Endothelial cell of umbilical vein (primary cell): ENCODE results near the gene MISFA. TPM values are rescaled to one million over a fixed set of nuclear protein-coding genes. Genes with fewer than 3 reads are reported as not detected.

Source experiments
- BruUV-seq: library from RNA; stranded (reverse); fragments of 400-500 nt; replicated peaks from 2 replicates; lab custom pipeline; 2021; lab: Mats Ljungman, UMichigan
- CTCF ChIA-PET: fragments of 300-600, 350-600 bp; sonication (Branson Sonifier 250); formaldehyde crosslinking; loops from one replicate; lab custom pipeline; 2021; ENCODE audit warnings: antibody characterized with exemption, inconsistent platforms; lab: Charles Lee
- POLR2A ChIA-PET: fragments of 300-600, 350-600 bp; sonication (Branson Sonifier 250); formaldehyde crosslinking; loops from one replicate; lab custom pipeline; 2021; ENCODE audit warnings: antibody characterized with exemption, inconsistent platforms; lab: Charles Lee
- DNase-seq: peaks from one replicate; pipeline ENCODE4 v3.0.0-alpha.2; 2011; ENCODE audit warnings: low read depth, low spot score
- FAIRE-seq: peaks from 2 replicates; lab custom pipeline; 2011; peaks lifted over from hg19 to GRCh38; lab: Jason Lieb, UNC
- H2AFZ ChIP-seq: 2 replicates; pipeline ENCODE4 v1.6.0; 2012; ENCODE audit warnings: low read depth, low read length, control low read depth, inconsistent platforms
- H3K27ac ChIP-seq: 2 replicates; pipeline ENCODE4 v1.5.1; 2011; ENCODE audit warnings: low read depth, mild to moderate bottlenecking, control low read depth, low read length, moderate library complexity; ENCODE audit not compliant: insufficient read depth
- H3K27me3 ChIP-seq, 2 experiments: 2 replicates each; pipeline versions ENCODE4 v1.6.0 to v1.6.1; 2011; ENCODE audit warnings: low read length in 2 of 2, mixed read lengths in 1 of 2; ENCODE audit not compliant: control insufficient read depth in 2 of 2, insufficient read depth in 2 of 2
- H3K36me3 ChIP-seq, 2 experiments: 2 replicates in 1 of 2; 3 replicates in 1 of 2; pipeline ENCODE4 v1.5.1; 2011; ENCODE audit warnings: low read length in 2 of 2, mild to moderate bottlenecking in 1 of 2, moderate library complexity in 1 of 2; ENCODE audit not compliant: control insufficient read depth in 2 of 2, insufficient read depth in 2 of 2; ENCODE audit errors: extremely low read depth in 1 of 2
- H3K4me1 ChIP-seq: 3 replicates; pipeline ENCODE4 v1.5.1; 2011; ENCODE audit warnings: mild to moderate bottlenecking, low read length; ENCODE audit not compliant: control insufficient read depth, insufficient read depth; ENCODE audit errors: extremely low read depth
- H3K4me2 ChIP-seq: 2 replicates; pipeline ENCODE4 v1.6.1; 2011; ENCODE audit warnings: low read length, control low read depth, mixed read lengths; ENCODE audit not compliant: insufficient read depth
- H3K4me3 ChIP-seq, 3 experiments: fragments of 200-600 bp in 1 of 3; sonication (generic), shearing (Covaris generic) in 1 of 3; replicated peaks in 1 of 3; 2 replicates each; pipeline ENCODE4 v1.5.1; 2011 to 2016; ENCODE audit warnings: control low read depth in 3 of 3, low read length in 3 of 3, mild to moderate bottlenecking in 2 of 3, inconsistent platforms in 1 of 3, low read depth in 1 of 3, moderate library complexity in 1 of 3; ENCODE audit not compliant: insufficient read depth in 1 of 3
- H3K79me2 ChIP-seq: 2 replicates; pipeline ENCODE4 v1.6.0; 2012; ENCODE audit warnings: low read length, inconsistent platforms; ENCODE audit not compliant: control insufficient read depth, insufficient read depth
- H3K9ac ChIP-seq: replicated peaks from 2 replicates; pipeline ENCODE3; 2011; ENCODE audit warnings: low read length, control low read depth; ENCODE audit not compliant: insufficient read depth; ENCODE audit errors: extremely low read depth
- H3K9me1 ChIP-seq: replicated peaks from 3 replicates; pipeline ENCODE4 v1.6.0; 2011; ENCODE audit warnings: mild to moderate bottlenecking, low read length; ENCODE audit not compliant: control insufficient read depth, insufficient read depth; ENCODE audit errors: extremely low read depth
- H3K9me3 ChIP-seq: replicated peaks from 2 replicates; pipeline ENCODE4 v1.5.1; 2012; ENCODE audit warnings: low read length, inconsistent platforms; ENCODE audit not compliant: control insufficient read depth, insufficient read depth
- H4K20me1 ChIP-seq: replicated peaks from 2 replicates; pipeline ENCODE3; 2011; ENCODE audit warnings: mild to moderate bottlenecking, low read length; ENCODE audit not compliant: control insufficient read depth, insufficient read depth; ENCODE audit errors: extremely low read depth
- CTCF ChIP-seq, 2 donors: IDR thresholded peaks; 1 replicate in 1 of 2; 2 replicates in 1 of 2; pipeline ENCODE4 v1.5.1; 2011; ENCODE audit warnings: low read length in 2 of 2, mild to moderate bottlenecking in 2 of 2, moderate library complexity in 2 of 2, control low read depth in 1 of 2, inconsistent platforms in 1 of 2, low read depth in 1 of 2; ENCODE audit not compliant: insufficient read depth in 1 of 2; ENCODE audit errors: extremely low read depth in 1 of 2
- GATA2 ChIP-seq: IDR thresholded peaks from 2 replicates; pipeline ENCODE4 v1.7.0; 2011; ENCODE audit warnings: low read depth, mild to moderate bottlenecking, moderate library complexity, mixed read lengths, low read length; ENCODE audit not compliant: insufficient read length, insufficient read depth
- JUN ChIP-seq: IDR thresholded peaks from 2 replicates; pipeline ENCODE4 v1.6.1; 2011; ENCODE audit warnings: borderline replicate concordance, low read depth; ENCODE audit not compliant: insufficient read length, insufficient read depth
- POLR2AphosphoS5 ChIP-seq: IDR thresholded peaks from 2 replicates; pipeline ENCODE4 v1.6.1; 2012; ENCODE audit warnings: low read depth, mild to moderate bottlenecking, control low read depth, low read length, moderate library complexity; ENCODE audit not compliant: insufficient read depth
- dilution Hi-C: fragments of 300-500 bp; cut with MboI; formaldehyde crosslinking; loops from one replicate; pipeline ENCODE4 v1.15.0; 2019; ENCODE audit warnings: low sequenced_read_pairs; ENCODE audit not compliant: extremely low pct_ligation_motif_present
- intact Hi-C: fragments of 100-400 bp; cut with micrococcal nuclease; formaldehyde crosslinking; loops from one replicate; pipeline ENCODE4 v1.10.0; 2022
- polyA plus RNA-seq, 4 experiments: library from polyadenylated mRNA; depleted of rRNA in 3 of 4; stranded (reverse) in 3 of 4; unstranded in 1 of 4; fragments of >200 nt; gene quantifications; 2 replicates each; pipeline versions ENCODE4 v1.2.1 to v1.2.3, GENCODE V29; 2011 to 2012; ENCODE audit warnings: missing spikeins in 1 of 4
- total RNA-seq: library from RNA; stranded (reverse); gene quantifications from 2 replicates; pipeline ENCODE4 v1.2.3, GENCODE V29; 2021

The MISFA gene
- total and polyA plus RNA-seq, 2 donors (not counting 3 experiments of a cell fraction or from before 2014, with no cell fraction given): 1.4 to 3.6 TPM

- ChIA-PET CTCF (interaction anchor here (0.8 to 5.3 kb wide), 17 partner anchors 9 to 536 kb away, joined by 3 to 63 read pairs (median 4); no protein-coding TSS in a partner anchor), POLR2A (no interaction called here)
- BruUV-seq: no TSS peak
- Histone ChIP-seq H3K4me2 (no peak overlapping the region), H4K20me1 (no peaks in the 10 kb centered on the region), H3K79me2 (no peaks in the 10 kb centered on the region), H3K4me3 (no peak overlapping the region), H3K9ac (no peak overlapping the region), H3K9me1 (no peaks in the 10 kb centered on the region), H3K27ac (no peak overlapping the region), H2AFZ (peak overlapping the region; percentile 73), H3K4me1 (no peaks in the 10 kb centered on the region), H3K9me3 (no peaks in the 10 kb centered on the region), H3K36me3 (no peaks in the 10 kb centered on the region), H3K27me3 (no peaks in the 10 kb centered on the region)
- peak; percentile 73 for FAIRE-seq
- dilution Hi-C loops (no loop called here), intact Hi-C loops (loop anchor here (1.0 to 5.0 kb wide), 4 partner anchors 111 to 536 kb away; partner anchors contain the start of gene LDHC)
- TF ChIP-seq CTCF (IDR thresholded peaks at IDR 0.05; ENCODE audit: extremely low read depth in 1 of 2, insufficient read depth in 1 of 2, low read depth in 1 of 2, low read length in 2 of 2): peak; percentile 68 to 69
- TF ChIP-seq JUN: no peak
- no peak for TF ChIP-seq GATA2
- TF ChIP-seq POLR2AphosphoS5: no peak
- peak; percentile 58 for DNase-seq
Measured at GRCh38 chr11:18650859-18651557, 51.4 kb downstream of the MISFA start.

Other genes starting within 250 kb of the MISFA start
- gene LDHA, start 205.2 kb upstream of the MISFA start, total RNA-seq: 477 and 537 TPM in 2 replicates
- gene LDHA, start 205.2 kb upstream of the MISFA start, polyA plus RNA-seq: 201 and 265 TPM in 2 replicates
- gene LDHC, start 187.5 kb upstream of the MISFA start, total RNA-seq: not detected in 2 replicates
- gene LDHC, start 187.5 kb upstream of the MISFA start, polyA plus RNA-seq: not detected in 2 replicates
- gene LDHAL6A, start 143.9 kb upstream of the MISFA start, total RNA-seq: not detected in 2 replicates
- gene LDHAL6A, start 143.9 kb upstream of the MISFA start, polyA plus RNA-seq: not detected in 2 replicates
- 41.3 and 45.5 TPM in 2 replicates for gene TSG101, start 72.8 kb upstream of the MISFA start, total RNA-seq
- 160 and 163 TPM in 2 replicates for gene TSG101, start 72.8 kb upstream of the MISFA start, polyA plus RNA-seq
- 19.1 and 22.5 TPM in 2 replicates for gene UEVLD, start 11.1 kb upstream of the MISFA start, total RNA-seq
- gene UEVLD, start 11.1 kb upstream of the MISFA start, polyA plus RNA-seq: 8.0 and 9.2 TPM in 2 replicates
- 13.7 and 18.7 TPM in 2 replicates for gene SPTY2D1, start 34.6 kb downstream of the MISFA start, total RNA-seq
- 5.5 and 5.8 TPM in 2 replicates for gene SPTY2D1, start 34.6 kb downstream of the MISFA start, polyA plus RNA-seq
- gene TMEM86A, start 99.0 kb downstream of the MISFA start, total RNA-seq: 2.5 and 2.6 TPM in 2 replicates
- 2.1 and 3.8 TPM in 2 replicates for gene TMEM86A, start 99.0 kb downstream of the MISFA start, polyA plus RNA-seq
- not detected in 2 replicates for gene IGSF22, start 126.4 kb downstream of the MISFA start, total RNA-seq
- gene IGSF22, start 126.4 kb downstream of the MISFA start, polyA plus RNA-seq: not detected in 2 replicates
- gene PTPN5, start 192.0 kb downstream of the MISFA start, total RNA-seq: not detected in 2 replicates
- not detected in 2 replicates for gene PTPN5, start 192.0 kb downstream of the MISFA start, polyA plus RNA-seq